GM18868 (cell line): ENCODE results near the gene HS2ST1.

Experiments
- ATAC-seq: cut with Tn5 transposase; IDR thresholded peaks from one replicate; pipeline ENCODE4 v1.9.1; 2021; ENCODE audit warnings: mild to moderate bottlenecking, moderate library complexity; ENCODE audit not compliant: unreplicated experiment

The HS2ST1 gene

GRCh38 chr1:87104945-87105344 lies 190.5 kb downstream of the HS2ST1 start:
- ATAC-seq = no peak

GRCh38 chr1:87106144-87106543 lies 191.7 kb downstream of the HS2ST1 start:
- peak; percentile 49 for ATAC-seq

- no peak for ATAC-seq
Observed at GRCh38 chr1:87106867-87107266, 192.4 kb downstream of the HS2ST1 start.

GRCh38 chr1:87108228-87108627 lies 193.8 kb downstream of the HS2ST1 start:
- no peak for ATAC-seq

- ATAC-seq = no peak
Observed at GRCh38 chr1:87108814-87109411, 194.5 kb downstream of the HS2ST1 start.

- no peak for ATAC-seq
Observed at GRCh38 chr1:87111659-87112371, 197.4 kb downstream of the HS2ST1 start.

- ATAC-seq = no peak
Observed at GRCh38 chr1:87113313-87113712, 198.9 kb downstream of the HS2ST1 start.

GRCh38 chr1:87115317-87115890 lies 201.0 kb downstream of the HS2ST1 start:
- no peak for ATAC-seq

GRCh38 chr1:87115891-87116290 lies 201.5 kb downstream of the HS2ST1 start:
- no peak for ATAC-seq

- ATAC-seq = no peak
Observed at GRCh38 chr1:87117761-87118368, 203.4 kb downstream of the HS2ST1 start.

GRCh38 chr1:87119541-87120140 lies 205.2 kb downstream of the HS2ST1 start:
- ATAC-seq = no peak

- no peak for ATAC-seq
Observed at GRCh38 chr1:87120779-87121178, 206.3 kb downstream of the HS2ST1 start.

- ATAC-seq = no peak
Observed at GRCh38 chr1:87121711-87122163, 207.3 kb downstream of the HS2ST1 start.

- no peak for ATAC-seq
Observed at GRCh38 chr1:87122243-87122642, 207.8 kb downstream of the HS2ST1 start.

GRCh38 chr1:87123610-87124009 lies 209.2 kb downstream of the HS2ST1 start:
- no peak for ATAC-seq

- no peak for ATAC-seq
Observed at GRCh38 chr1:87126886-87127505, 212.6 kb downstream of the HS2ST1 start.

GRCh38 chr1:87127581-87127980 lies 213.1 kb downstream of the HS2ST1 start:
- ATAC-seq = no peak

GRCh38 chr1:87129038-87129437 lies 214.6 kb downstream of the HS2ST1 start:
- ATAC-seq = no peak

GRCh38 chr1:87129606-87130005 lies 215.2 kb downstream of the HS2ST1 start:
- no peak for ATAC-seq

GRCh38 chr1:87130438-87130837 lies 216.0 kb downstream of the HS2ST1 start:
- no peak for ATAC-seq

GRCh38 chr1:87131809-87132283 lies 217.4 kb downstream of the HS2ST1 start:
- peak; percentile 98 for ATAC-seq
